Endothelial cell of umbilical vein (primary cell): ENCODE results near the gene HIF1AN.

Source experiments
- CTCF ChIP-seq, 2 donors: IDR thresholded peaks; 1 replicate in 1 of 2; 2 replicates in 1 of 2; pipeline ENCODE4 v1.5.1; 2011; ENCODE audit warnings: low read length in 2 of 2, mild to moderate bottlenecking in 2 of 2, moderate library complexity in 2 of 2, control low read depth in 1 of 2, inconsistent platforms in 1 of 2, low read depth in 1 of 2; ENCODE audit not compliant: insufficient read depth in 1 of 2; ENCODE audit errors: extremely low read depth in 1 of 2
- EZH2 ChIP-seq: IDR thresholded peaks from 2 replicates; pipeline ENCODE4 v1.6.1; 2012; ENCODE audit warnings: borderline replicate concordance, low read depth, mild to moderate bottlenecking, moderate library complexity, low read length, inconsistent platforms; ENCODE audit not compliant: severe bottlenecking
- GATA2 ChIP-seq: IDR thresholded peaks from 2 replicates; pipeline ENCODE4 v1.7.0; 2011; ENCODE audit warnings: low read depth, mild to moderate bottlenecking, moderate library complexity, mixed read lengths, low read length; ENCODE audit not compliant: insufficient read length, insufficient read depth
- JUN ChIP-seq: IDR thresholded peaks from 2 replicates; pipeline ENCODE4 v1.6.1; 2011; ENCODE audit warnings: borderline replicate concordance, low read depth; ENCODE audit not compliant: insufficient read length, insufficient read depth
- MAX ChIP-seq: IDR thresholded peaks from 2 replicates; pipeline ENCODE4 v1.6.1; 2011; ENCODE audit not compliant: insufficient read depth, insufficient read length
- POLR2A ChIP-seq: IDR thresholded peaks from 2 replicates; pipeline ENCODE4 v1.6.1; 2012; ENCODE audit warnings: low read depth, mild to moderate bottlenecking, control low read depth, low read length
- POLR2AphosphoS5 ChIP-seq: IDR thresholded peaks from 2 replicates; pipeline ENCODE4 v1.6.1; 2012; ENCODE audit warnings: low read depth, mild to moderate bottlenecking, control low read depth, low read length, moderate library complexity; ENCODE audit not compliant: insufficient read depth

DNA sequence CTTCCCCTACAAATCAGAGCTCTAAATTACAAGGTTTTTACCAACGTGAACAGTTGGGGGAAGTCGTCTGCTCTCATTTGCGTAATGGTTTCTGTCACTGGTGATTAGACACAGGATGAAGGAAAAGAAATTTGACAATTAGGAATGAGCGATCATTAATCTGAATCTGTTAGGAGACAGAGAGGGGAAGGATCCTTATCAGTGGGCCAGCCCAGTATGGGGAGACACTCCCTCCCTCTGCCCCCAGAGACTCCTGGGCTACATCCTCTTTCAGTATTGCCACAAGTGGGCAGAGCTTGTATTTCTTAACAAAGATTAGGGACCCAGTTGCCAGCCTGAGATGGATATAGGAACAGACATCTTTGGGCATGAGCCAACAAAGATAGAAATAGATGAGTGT, 15.5 kb downstream of the HIF1AN start:
- TF ChIP-seq CTCF (IDR thresholded peaks at IDR 0.05; ENCODE audit: extremely low read depth in 1 of 2, insufficient read depth in 1 of 2, low read depth in 1 of 2, low read length in 2 of 2) (no peak), POLR2AphosphoS5 (no peak), POLR2A (no peak), EZH2 (no peak), MAX (no peak), GATA2 (no peak), JUN (no peak)
